Prostate gland (tissue), 2 donors: ENCODE results near the gene DNAJC2.
"Not testable (repeated sequence)": the region's sequence is repeated elsewhere in the genome, so short reads cannot be mapped to it uniquely, and the experiment has no call there.

Experiments
- POLR2A ChIP-seq: fragments of 450-650 bp; IDR thresholded peaks from one replicate; pipeline ENCODE4 v1.6.1; 2016; ENCODE audit warnings: antibody characterized with exemption, mild to moderate bottlenecking
- TF ChIP-seq, protein P1 (sequence below), 4 experiments: fragments of 200-600 bp in 2 of 4; fragments of 450-650 bp in 2 of 4; sonication (generic) in 2 of 4; IDR thresholded peaks; 1 replicate in 3 of 4; 2 replicates in 1 of 4; pipeline ENCODE4 v1.5.1; 2016 to 2019; ENCODE audit warnings: antibody characterized with exemption in 4 of 4, mild to moderate bottlenecking in 2 of 4, moderate library complexity in 2 of 4

DNA sequence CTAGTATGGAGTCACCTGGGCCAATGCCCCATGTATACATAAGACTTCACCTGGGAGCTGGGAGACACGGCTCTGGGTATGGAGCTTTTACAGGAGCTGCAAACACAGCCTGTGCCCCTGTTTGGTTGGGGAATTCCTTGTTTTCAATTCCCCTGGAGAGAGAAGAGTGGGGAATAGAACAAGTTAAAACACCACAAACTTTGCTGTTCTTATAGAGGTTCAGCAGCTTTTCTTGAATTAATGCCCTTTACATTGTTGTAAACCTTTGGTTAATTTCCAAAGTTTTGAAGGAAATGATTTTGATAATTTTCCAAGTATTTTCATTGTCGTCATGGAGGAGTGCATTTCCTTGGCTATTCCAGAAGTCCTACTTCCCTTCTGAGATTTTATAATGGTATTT lies 66.4 kb downstream of the DNAJC2 start:
- TF ChIP-seq, protein P1, sequence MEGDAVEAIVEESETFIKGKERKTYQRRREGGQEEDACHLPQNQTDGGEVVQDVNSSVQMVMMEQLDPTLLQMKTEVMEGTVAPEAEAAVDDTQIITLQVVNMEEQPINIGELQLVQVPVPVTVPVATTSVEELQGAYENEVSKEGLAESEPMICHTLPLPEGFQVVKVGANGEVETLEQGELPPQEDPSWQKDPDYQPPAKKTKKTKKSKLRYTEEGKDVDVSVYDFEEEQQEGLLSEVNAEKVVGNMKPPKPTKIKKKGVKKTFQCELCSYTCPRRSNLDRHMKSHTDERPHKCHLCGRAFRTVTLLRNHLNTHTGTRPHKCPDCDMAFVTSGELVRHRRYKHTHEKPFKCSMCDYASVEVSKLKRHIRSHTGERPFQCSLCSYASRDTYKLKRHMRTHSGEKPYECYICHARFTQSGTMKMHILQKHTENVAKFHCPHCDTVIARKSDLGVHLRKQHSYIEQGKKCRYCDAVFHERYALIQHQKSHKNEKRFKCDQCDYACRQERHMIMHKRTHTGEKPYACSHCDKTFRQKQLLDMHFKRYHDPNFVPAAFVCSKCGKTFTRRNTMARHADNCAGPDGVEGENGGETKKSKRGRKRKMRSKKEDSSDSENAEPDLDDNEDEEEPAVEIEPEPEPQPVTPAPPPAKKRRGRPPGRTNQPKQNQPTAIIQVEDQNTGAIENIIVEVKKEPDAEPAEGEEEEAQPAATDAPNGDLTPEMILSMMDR (IDR thresholded peaks at IDR 0.05): not testable (repeated sequence)
- not testable (repeated sequence) for TF ChIP-seq POLR2A
